Gastrocnemius medialis (tissue), 4 donors: ENCODE data around the gene KPNA2.

ENCODE experiments used
- POLR2A ChIP-seq, 2 donors: fragments of 450-650 bp; IDR thresholded peaks; one replicate each; pipeline ENCODE4 v1.6.1; 2017; ENCODE audit warnings: antibody characterized with exemption in 2 of 2, mild to moderate bottlenecking in 2 of 2, moderate library complexity in 2 of 2
- TF ChIP-seq, protein P1 (sequence below), 5 experiments: fragments of 450-650 bp in 3 of 5; fragments of 200-600 bp in 2 of 5; sonication (generic) in 2 of 5; IDR thresholded peaks in 4 of 5; conservative IDR thresholded peaks in 1 of 5; 1 replicate in 4 of 5; 2 replicates in 1 of 5; pipeline ENCODE4 v1.5.1; 2016 to 2019; ENCODE audit warnings: antibody characterized with exemption in 5 of 5, mild to moderate bottlenecking in 3 of 5, moderate library complexity in 3 of 5

- TF ChIP-seq, protein P1, sequence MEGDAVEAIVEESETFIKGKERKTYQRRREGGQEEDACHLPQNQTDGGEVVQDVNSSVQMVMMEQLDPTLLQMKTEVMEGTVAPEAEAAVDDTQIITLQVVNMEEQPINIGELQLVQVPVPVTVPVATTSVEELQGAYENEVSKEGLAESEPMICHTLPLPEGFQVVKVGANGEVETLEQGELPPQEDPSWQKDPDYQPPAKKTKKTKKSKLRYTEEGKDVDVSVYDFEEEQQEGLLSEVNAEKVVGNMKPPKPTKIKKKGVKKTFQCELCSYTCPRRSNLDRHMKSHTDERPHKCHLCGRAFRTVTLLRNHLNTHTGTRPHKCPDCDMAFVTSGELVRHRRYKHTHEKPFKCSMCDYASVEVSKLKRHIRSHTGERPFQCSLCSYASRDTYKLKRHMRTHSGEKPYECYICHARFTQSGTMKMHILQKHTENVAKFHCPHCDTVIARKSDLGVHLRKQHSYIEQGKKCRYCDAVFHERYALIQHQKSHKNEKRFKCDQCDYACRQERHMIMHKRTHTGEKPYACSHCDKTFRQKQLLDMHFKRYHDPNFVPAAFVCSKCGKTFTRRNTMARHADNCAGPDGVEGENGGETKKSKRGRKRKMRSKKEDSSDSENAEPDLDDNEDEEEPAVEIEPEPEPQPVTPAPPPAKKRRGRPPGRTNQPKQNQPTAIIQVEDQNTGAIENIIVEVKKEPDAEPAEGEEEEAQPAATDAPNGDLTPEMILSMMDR (IDR thresholded peaks at IDR 0.05 in 4 of 5, conservative IDR thresholded peaks at IDR 0.05 in 1 of 5): no peak
- no peak for TF ChIP-seq POLR2A (IDR thresholded peaks at IDR 0.05)
Measured at GRCh38 chr17:68061512-68062313, 26.2 kb downstream of the KPNA2 start.
